Skeletal muscle cell (primary cell): Measurements from ENCODE around the gene MRPS6.

Experiments
- DNase-seq: peaks from one replicate; pipeline ENCODE4 v3.0.0-alpha.2; 2010; ENCODE audit warnings: low read depth
- H3K4me3 ChIP-seq: 2 replicates; pipeline ENCODE4 v1.5.1; 2011; ENCODE audit warnings: low read depth, mild to moderate bottlenecking, control low read depth, low read length, moderate library complexity

Gene MRPS6

GRCh38 chr21:34061983-34062382, 11.4 kb upstream of the MRPS6 start:
- H3K4me3 ChIP-seq: no peak overlapping the region
- no peak for DNase-seq

GRCh38 chr21:34065027-34065426, 8.4 kb upstream of the MRPS6 start:
- no peak overlapping the region for H3K4me3 ChIP-seq
- no peak for DNase-seq

GRCh38 chr21:34071683-34072082, 1.7 kb upstream of the MRPS6 start:
- H3K4me3 ChIP-seq: no peak overlapping the region
- no peak for DNase-seq

GRCh38 chr21:34072145-34073031, 990 bp upstream of the MRPS6 start:
- peak overlapping the region; percentile 52 for H3K4me3 ChIP-seq
- no peak for DNase-seq

GRCh38 chr21:34073749-34074282, 438 bp downstream of the MRPS6 start:
- H3K4me3 ChIP-seq: peak overlapping the region; percentile 72
- no peak for DNase-seq

- H3K4me3 ChIP-seq: peak overlapping the region; percentile 72
- DNase-seq: no peak
Observed at GRCh38 chr21:34074283-34075090, 1.1 kb downstream of the MRPS6 start.

- peak overlapping the region; percentile 72 for H3K4me3 ChIP-seq
- DNase-seq: no peak
Observed at GRCh38 chr21:34075091-34075425, 1.7 kb downstream of the MRPS6 start.

GRCh38 chr21:34075760-34076660, 2.6 kb downstream of the MRPS6 start:
- no peak for DNase-seq
- peak overlapping the region; percentile 5 for H3K4me3 ChIP-seq

- no peak overlapping the region for H3K4me3 ChIP-seq
- DNase-seq: no peak
Observed at GRCh38 chr21:34076835-34077234, 3.5 kb downstream of the MRPS6 start.

GRCh38 chr21:34077888-34078287, 4.5 kb downstream of the MRPS6 start:
- no peak for DNase-seq
- no peak overlapping the region for H3K4me3 ChIP-seq

- DNase-seq: no peak
Observed at GRCh38 chr21:34078915-34079314, 5.5 kb downstream of the MRPS6 start.

GRCh38 chr21:34080710-34081109, 7.3 kb downstream of the MRPS6 start:
- no peak overlapping the region for H3K4me3 ChIP-seq

More at GRCh38 chr21:34078915-34079314, 5.5 kb downstream of the MRPS6 start:
- no peak overlapping the region for H3K4me3 ChIP-seq

GRCh38 chr21:34082769-34083168, 9.4 kb downstream of the MRPS6 start:
- DNase-seq: no peak
- H3K4me3 ChIP-seq: no peak overlapping the region

More at GRCh38 chr21:34080710-34081109, 7.3 kb downstream of the MRPS6 start:
- no peak for DNase-seq

GRCh38 chr21:34083357-34083756, 10.0 kb downstream of the MRPS6 start:
- DNase-seq: no peak
- H3K4me3 ChIP-seq: no peak overlapping the region

- no peak overlapping the region for H3K4me3 ChIP-seq
- DNase-seq: no peak
Observed at GRCh38 chr21:34085129-34085528, 11.8 kb downstream of the MRPS6 start.

- no peak overlapping the region for H3K4me3 ChIP-seq
- DNase-seq: no peak
Observed at GRCh38 chr21:34086887-34087306, 13.5 kb downstream of the MRPS6 start.

- no peak for DNase-seq
- no peak overlapping the region for H3K4me3 ChIP-seq
Observed at GRCh38 chr21:34088752-34089151, 15.4 kb downstream of the MRPS6 start.

GRCh38 chr21:34091032-34091431, 17.7 kb downstream of the MRPS6 start:
- DNase-seq: no peak
- H3K4me3 ChIP-seq: no peak overlapping the region

GRCh38 chr21:34091607-34092006, 18.2 kb downstream of the MRPS6 start:
- H3K4me3 ChIP-seq: no peak overlapping the region
- no peak for DNase-seq
